GM19467 (cell line): ENCODE measurements around the gene ERC1.
"Not testable (repeated sequence)": the region's sequence is repeated elsewhere in the genome, so short reads cannot be mapped to it uniquely, and the experiment has no call there.

Source experiments
- ATAC-seq: cut with Tn5 transposase; IDR thresholded peaks from one replicate; pipeline ENCODE4 v1.9.1; 2021; ENCODE audit warnings: mild to moderate bottlenecking, moderate library complexity; ENCODE audit not compliant: unreplicated experiment

The ERC1 gene

DNA sequence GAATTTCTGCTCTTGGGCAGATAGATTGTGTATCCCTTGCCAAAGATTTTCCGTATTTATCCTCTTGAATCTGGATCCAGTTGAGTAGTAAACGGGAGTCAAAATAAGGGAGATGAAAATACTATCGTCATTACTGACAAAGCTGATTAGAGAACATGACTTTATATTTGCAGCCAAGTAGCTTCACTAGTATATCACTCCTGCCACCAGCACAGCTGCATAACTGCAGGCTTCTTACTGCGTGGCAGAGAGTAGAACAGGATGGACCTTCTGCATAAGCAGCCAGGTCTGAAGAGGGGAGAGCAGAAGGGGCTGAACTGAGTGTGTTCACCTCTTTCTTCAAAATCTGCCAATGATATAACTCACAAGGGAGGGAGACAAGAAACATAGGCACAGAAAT, 319.6 kb downstream of the ERC1 start:
- ATAC-seq = no peak

GRCh38 chr12:1311145-1311544, 320.1 kb downstream of the ERC1 start:
- ATAC-seq = no peak

DNA sequence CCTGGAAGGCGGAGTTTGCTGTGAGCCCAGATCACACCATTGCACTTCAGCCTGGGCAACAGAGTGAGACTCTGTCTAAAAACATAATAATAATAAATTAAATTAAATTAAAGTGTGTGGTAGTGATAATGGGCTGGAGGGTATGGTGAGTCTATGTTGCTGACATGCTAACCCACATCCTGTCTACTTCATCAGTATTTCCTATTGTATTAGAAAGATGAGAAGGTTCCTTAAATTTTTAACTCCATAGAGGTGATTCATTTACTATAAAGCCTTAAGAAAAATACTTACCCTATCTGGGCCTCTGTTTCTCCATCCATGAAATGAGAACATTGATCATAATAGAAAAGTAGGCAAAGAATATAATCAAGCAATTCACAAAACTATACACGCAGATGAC, 322.9 kb downstream of the ERC1 start:
- ATAC-seq = no peak

GRCh38 chr12:1314523-1314922, 323.5 kb downstream of the ERC1 start:
- no peak for ATAC-seq

GRCh38 chr12:1316991-1317390, 326.0 kb downstream of the ERC1 start:
- ATAC-seq = not testable (repeated sequence)

- ATAC-seq = no peak
These were observed 327.5 kb downstream of the ERC1 start for GRCh38 chr12:1318327-1319031.

DNA sequence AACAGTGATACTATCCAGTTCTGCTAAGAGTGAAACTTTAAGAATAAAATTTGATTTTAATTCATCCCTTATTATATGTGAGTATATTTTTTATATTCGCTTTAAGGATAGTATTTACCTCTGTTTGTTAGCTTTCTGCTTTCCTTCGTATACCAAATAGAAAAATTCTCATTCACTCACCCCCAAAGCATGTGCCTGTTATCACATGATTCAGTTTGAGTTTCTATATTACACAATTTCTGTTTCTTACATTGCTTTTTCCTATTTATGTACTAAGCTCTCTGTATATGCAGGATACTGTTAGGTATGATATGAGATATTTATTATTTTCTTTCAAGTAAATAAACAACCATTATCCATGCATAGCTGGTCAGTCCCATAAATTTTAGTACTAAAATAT, 328.2 kb downstream of the ERC1 start:
- no peak for ATAC-seq

DNA sequence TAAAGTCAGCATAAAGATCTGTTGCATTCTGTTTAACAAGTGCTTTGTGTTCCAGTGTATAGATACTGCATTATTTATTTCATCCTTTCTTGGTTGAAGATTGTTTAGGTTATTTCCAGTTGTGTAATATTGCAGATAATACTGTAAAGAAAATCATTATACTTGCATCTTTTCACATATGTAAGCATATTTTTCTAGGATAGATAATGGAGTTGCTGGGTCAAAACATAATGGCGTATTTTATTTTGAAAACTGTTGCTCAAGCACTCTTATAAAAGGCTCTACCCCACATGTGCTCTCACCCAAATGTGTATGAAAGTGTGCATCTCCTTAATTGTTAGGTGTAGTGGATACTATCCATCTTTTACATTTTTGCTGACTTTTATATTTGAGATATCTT, 329.0 kb downstream of the ERC1 start:
- no peak for ATAC-seq

DNA sequence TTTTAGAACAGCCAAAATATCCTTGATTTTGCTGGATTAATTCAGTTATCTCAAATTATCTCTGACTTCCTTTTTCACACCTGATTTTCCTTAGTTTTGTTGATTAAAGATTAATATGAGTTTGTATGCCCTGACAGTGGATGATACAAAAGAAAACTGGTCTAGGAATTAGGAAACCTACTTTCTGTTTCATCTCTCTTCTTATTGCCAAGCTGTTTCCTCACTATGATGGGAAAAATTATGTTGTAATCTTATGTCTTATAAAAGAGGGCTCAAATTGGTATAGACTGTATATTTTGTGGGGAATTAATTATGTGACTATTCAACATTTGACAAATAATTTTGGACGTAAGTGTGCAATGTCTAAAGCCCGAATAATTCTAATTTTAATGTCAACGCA, 331.8 kb downstream of the ERC1 start:
- no peak for ATAC-seq

DNA sequence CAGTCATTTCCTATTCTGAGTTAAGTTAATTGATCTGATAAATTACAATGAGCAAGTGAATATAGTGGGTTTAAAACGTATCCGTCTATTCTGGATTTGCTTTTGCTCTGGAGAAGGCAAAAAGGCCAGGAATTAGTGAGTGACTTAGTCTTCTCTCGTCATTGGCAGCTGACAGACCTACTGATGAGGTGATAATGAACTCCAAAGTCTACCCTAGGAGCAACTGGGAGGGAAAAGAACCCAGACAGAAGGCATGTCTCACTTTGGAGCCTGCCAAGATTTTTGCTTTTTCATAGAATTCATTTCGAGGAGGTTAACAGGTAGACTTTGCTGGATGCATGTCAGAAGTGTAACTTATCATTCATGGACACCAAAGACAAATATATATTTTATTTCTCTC, 333.1 kb downstream of the ERC1 start:
- ATAC-seq = no peak

DNA sequence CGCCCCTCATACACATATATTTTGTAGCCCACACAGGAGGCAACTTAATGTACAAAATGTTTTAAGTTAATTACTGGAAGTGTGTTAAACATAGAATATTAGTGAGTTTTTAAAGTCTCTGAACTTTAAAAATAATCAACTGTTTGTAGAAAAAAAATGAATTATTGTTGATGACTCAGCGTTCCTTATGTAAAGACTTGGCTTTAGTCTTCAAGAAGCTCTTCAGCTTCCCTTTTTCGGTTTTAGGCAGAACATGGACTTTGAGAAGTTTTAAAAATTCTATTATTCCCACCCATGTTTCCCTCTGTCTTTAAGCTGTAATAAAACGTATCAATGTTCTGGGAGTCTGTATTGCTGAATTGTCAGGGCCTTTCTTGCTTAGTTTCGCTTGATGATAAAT, 333.9 kb downstream of the ERC1 start:
- no peak for ATAC-seq

GRCh38 chr12:1325666-1326065, 334.6 kb downstream of the ERC1 start:
- no peak for ATAC-seq

DNA sequence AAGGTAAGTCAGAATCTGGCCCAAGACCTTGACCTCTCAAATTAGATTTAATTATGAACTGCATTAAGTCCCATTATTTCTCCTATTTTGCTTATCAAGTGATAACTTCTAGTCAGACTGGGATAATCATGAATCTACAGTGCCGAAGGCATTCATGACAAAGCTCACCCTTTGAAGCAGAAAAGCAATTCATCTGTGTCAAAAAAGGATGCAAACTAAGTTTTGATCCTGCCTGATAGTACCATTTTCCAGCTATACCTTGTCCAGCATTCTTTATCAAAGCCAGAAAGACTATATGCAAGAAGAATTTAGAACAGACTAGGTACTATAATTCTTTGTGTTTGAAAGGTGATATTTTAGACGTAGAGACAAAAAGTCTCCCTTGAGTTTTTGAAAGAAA, 335.2 kb downstream of the ERC1 start:
- no peak for ATAC-seq

DNA sequence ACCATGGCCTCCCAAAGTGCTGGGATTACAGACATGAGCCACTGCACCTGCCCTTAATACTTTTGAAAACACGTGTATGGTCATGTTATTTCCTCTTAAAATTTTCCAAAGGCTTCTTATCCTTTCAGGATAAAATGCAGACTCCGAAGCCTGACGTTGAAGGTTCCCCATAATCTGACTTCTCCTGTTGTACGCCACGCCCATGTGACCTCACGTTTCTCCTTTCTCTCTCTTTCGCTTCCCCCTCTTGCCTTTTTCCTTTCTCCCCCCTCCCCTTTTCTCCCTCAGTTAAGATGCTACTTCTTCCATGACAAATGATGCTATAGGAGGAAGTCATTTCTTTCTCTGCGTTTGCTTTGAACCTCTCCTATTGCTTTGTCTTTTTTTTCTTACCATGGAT, 337.4 kb downstream of the ERC1 start:
- no peak for ATAC-seq

DNA sequence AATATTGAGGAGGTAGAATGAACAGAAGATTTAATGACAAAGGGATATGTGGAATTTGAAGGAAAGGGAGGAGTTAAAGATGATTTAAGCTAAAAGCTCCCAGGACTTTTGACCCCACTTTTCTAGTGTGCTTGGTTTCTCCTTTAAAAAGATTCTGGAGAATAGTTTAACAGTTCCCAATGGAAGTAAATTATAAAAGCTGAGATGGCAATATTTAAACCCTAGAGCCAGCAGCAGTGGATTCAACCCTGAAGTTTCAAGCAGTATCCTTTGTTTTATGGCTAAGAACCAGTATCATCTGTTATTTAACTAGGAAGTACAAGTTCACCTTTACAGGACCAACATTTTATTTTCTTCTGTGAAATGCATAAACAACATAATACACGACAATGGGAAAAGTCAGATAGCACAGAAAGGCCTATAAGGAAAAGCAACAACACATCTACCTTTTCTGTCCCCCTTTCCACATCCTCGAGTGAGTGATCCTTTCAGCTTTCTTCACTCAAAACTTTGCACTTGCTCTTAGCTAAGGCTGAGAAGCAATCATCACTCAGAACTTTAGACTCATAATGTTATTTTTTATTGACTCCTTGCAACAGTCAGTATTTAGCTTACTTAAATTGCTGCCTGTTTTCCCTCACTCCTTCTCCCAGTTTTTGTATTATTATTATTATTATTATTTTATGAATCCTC, 338.9 kb downstream of the ERC1 start:
- ATAC-seq = no peak

- ATAC-seq = no peak
These were observed 339.4 kb downstream of the ERC1 start for GRCh38 chr12:1330477-1330827.

GRCh38 chr12:1332327-1332726, 341.3 kb downstream of the ERC1 start:
- no peak for ATAC-seq

- no peak for ATAC-seq
These were observed 347.6 kb downstream of the ERC1 start for GRCh38 chr12:1338483-1339177.

DNA sequence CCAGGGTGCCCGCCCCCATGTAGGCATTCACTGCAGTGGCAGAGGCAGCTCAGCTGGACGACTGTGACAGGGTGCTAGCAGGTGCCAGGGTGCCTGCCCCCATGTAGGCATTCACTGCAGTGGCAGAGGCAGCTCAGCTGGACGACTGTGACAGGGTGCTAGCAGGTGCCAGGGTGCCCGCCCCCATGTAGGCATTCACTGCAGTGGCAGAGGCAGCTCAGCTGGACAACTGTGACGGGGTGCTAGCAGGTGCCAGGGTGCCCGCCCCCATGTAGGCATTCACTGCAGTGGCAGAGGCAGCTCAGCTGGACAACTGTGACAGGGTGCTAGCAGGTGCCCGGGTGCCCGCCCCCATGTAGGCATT, 348.1 kb downstream of the ERC1 start:
- not testable (repeated sequence) for ATAC-seq

DNA sequence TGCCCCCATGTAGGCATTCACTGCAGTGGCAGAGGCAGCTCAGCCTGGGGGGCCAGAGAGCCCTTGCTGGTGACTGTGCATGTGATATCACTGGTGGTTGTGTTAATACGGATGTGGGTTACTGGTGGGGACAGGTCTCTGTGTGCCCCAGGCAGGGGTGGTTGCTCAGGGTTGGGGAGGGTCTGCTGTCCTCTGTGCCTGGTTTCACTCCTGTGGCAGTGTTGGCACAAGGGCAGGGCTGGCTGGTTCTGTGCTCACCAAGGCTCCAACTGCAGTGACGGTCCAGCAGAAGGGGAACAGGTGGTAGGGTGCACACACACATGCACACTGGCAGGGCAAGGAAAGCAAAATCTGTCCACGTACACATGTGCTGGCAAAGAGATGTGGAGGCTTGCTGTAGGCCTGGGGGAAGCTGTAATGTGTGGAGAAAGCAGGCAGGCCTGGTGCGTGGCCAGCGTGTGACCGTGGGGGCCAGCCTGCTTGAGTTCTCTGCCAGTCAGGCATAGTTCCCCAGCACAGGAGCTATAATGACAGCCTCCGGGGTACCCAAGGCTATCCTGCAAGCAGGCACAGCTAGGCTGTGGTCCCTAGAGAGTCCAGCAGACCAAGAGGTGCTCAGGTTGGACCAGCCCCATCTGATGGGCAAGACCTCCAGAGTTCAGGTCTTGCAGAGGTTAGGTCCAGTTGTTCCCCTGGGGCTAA, 348.7 kb downstream of the ERC1 start:
- no peak for ATAC-seq

GRCh38 chr12:1341270-1341669, 350.2 kb downstream of the ERC1 start:
- not testable (repeated sequence) for ATAC-seq

- no peak for ATAC-seq
These were observed 352.4 kb downstream of the ERC1 start for GRCh38 chr12:1343422-1343821.
